H9 (cell line): ENCODE measurements around the gene RAB3GAP2. TPM values are rescaled to one million over a fixed set of nuclear protein-coding genes. Genes with fewer than 3 reads are reported as not detected.

ENCODE experiments used
- DNase-seq: peaks from one replicate; pipeline ENCODE4 v3.0.0-alpha.2; 2017
- H2AFZ ChIP-seq: one replicate; pipeline ENCODE4 v1.6.1; 2013; ENCODE audit warnings: mild to moderate bottlenecking, low read length, control low read depth, moderate library complexity
- H2AK5ac ChIP-seq: 2 replicates; pipeline ENCODE4 v1.6.1; 2013; ENCODE audit warnings: low read length, control low read depth, mixed read lengths; ENCODE audit not compliant: insufficient read length
- H2BK120ac ChIP-seq: one replicate; pipeline ENCODE4 v1.6.1; 2013; ENCODE audit warnings: low read depth, mild to moderate bottlenecking, low read length, control low read depth, inconsistent platforms; ENCODE audit not compliant: poor library complexity, severe bottlenecking
- H2BK12ac ChIP-seq: 2 replicates; pipeline ENCODE4 v1.6.1; 2013; ENCODE audit warnings: low read length, control low read depth, mixed read lengths, low read depth; ENCODE audit not compliant: insufficient read length
- H2BK15ac ChIP-seq: 2 replicates; pipeline ENCODE4 v1.6.1; 2013; ENCODE audit warnings: low read depth, low read length, control low read depth
- H2BK20ac ChIP-seq: one replicate; pipeline ENCODE4 v1.6.1; 2013; ENCODE audit warnings: low read depth, mild to moderate bottlenecking, low read length, control low read depth, inconsistent platforms; ENCODE audit not compliant: poor library complexity, severe bottlenecking
- H2BK5ac ChIP-seq: 2 replicates; pipeline ENCODE4 v1.6.1; 2013; ENCODE audit warnings: low read length, control low read depth, mixed read lengths; ENCODE audit not compliant: insufficient read length
- H3K14ac ChIP-seq: 2 replicates; pipeline ENCODE4 v1.6.1; 2013; ENCODE audit warnings: low read length, control low read depth; ENCODE audit not compliant: insufficient read depth
- H3K18ac ChIP-seq: 2 replicates; pipeline ENCODE4 v1.6.1; 2013; ENCODE audit warnings: low read depth, mild to moderate bottlenecking, mixed read lengths, low read length, control low read depth; ENCODE audit not compliant: insufficient read length
- H3K23ac ChIP-seq: 2 replicates; pipeline ENCODE4 v1.6.1; 2013; ENCODE audit warnings: low read length, control low read depth, mixed read lengths, low read depth; ENCODE audit not compliant: insufficient read length
- H3K23me2 ChIP-seq: 2 replicates; pipeline ENCODE4 v1.6.1; 2013; ENCODE audit warnings: low read depth, mild to moderate bottlenecking, mixed read lengths, low read length, control low read depth; ENCODE audit not compliant: insufficient read length, poor library complexity, severe bottlenecking
- H3K27ac ChIP-seq: 2 replicates; pipeline ENCODE4 v1.5.1; 2013; ENCODE audit warnings: low read length, control low read depth, mixed read lengths, low read depth; ENCODE audit not compliant: insufficient read length
- H3K27me3 ChIP-seq: 2 replicates; pipeline ENCODE4 v1.6.1; 2013; ENCODE audit warnings: low read length, control low read depth, inconsistent platforms; ENCODE audit not compliant: insufficient read depth
- H3K4ac ChIP-seq: 2 replicates; pipeline ENCODE4 v1.6.1; 2013; ENCODE audit warnings: low read depth, mild to moderate bottlenecking, control low read depth, inconsistent platforms, low read length, moderate library complexity
- H3K4me1 ChIP-seq: 2 replicates; pipeline ENCODE4 v1.6.1; 2013; ENCODE audit warnings: low read length, control low read depth, inconsistent platforms; ENCODE audit not compliant: insufficient read depth
- H3K4me2 ChIP-seq: 2 replicates; pipeline ENCODE4 v1.6.1; 2013; ENCODE audit warnings: low read length, control low read depth, mixed read lengths; ENCODE audit not compliant: insufficient read length, insufficient read depth
- H3K56ac ChIP-seq: 2 replicates; pipeline ENCODE4 v1.6.1; 2013; ENCODE audit warnings: low read depth, mild to moderate bottlenecking, mixed read lengths, low read length, control low read depth; ENCODE audit not compliant: insufficient read length
- H3K79me1 ChIP-seq: 2 replicates; pipeline ENCODE4 v1.6.1; 2013; ENCODE audit warnings: low read depth, mild to moderate bottlenecking, moderate library complexity, low read length, control low read depth, inconsistent platforms; ENCODE audit not compliant: insufficient read depth, poor library complexity, severe bottlenecking
- H3K79me2 ChIP-seq: 2 replicates; pipeline ENCODE4 v1.6.1; 2013; ENCODE audit warnings: low read length, control low read depth, inconsistent platforms; ENCODE audit not compliant: insufficient read depth
- H3K9ac ChIP-seq: 2 replicates; pipeline ENCODE4 v1.6.1; 2013; ENCODE audit warnings: low read length, control low read depth, mixed read lengths; ENCODE audit not compliant: insufficient read length; ENCODE audit errors: extremely low read depth
- H3K9me3 ChIP-seq: one replicate; pipeline ENCODE4 v1.6.1; 2013; ENCODE audit warnings: low read depth, low read length, inconsistent platforms; ENCODE audit not compliant: control insufficient read depth
- H3T11ph ChIP-seq: one replicate; pipeline ENCODE4 v1.6.1; 2013; ENCODE audit warnings: mild to moderate bottlenecking, low read length, control low read depth, inconsistent platforms
- H4K20me1 ChIP-seq: one replicate; pipeline ENCODE4 v1.6.1; 2013; ENCODE audit not compliant: control insufficient read depth, insufficient read length, insufficient read depth
- H4K5ac ChIP-seq: 2 replicates; pipeline ENCODE4 v1.6.1; 2013; ENCODE audit warnings: low read depth, mild to moderate bottlenecking, mixed read lengths, low read length, control low read depth; ENCODE audit not compliant: insufficient read length
- H4K8ac ChIP-seq: replicated peaks from 2 replicates; pipeline ENCODE4 v1.6.1; 2013; ENCODE audit warnings: low read length, control low read depth, mixed read lengths, low read depth; ENCODE audit not compliant: insufficient read length
- H4K91ac ChIP-seq: 2 replicates; pipeline ENCODE4 v1.6.1; 2013; ENCODE audit warnings: low read depth, mild to moderate bottlenecking, moderate library complexity, mixed read lengths, low read length, control low read depth; ENCODE audit not compliant: insufficient read length
- H3K27ac Mint-ChIP-seq, 3 experiments: 2 replicates in 2 of 3; 3 replicates in 1 of 3; pipeline ENCODE4 v1.8.0; 2020 to 2021; ENCODE audit warnings: mixed read lengths in 3 of 3, mild to moderate bottlenecking in 1 of 3, moderate library complexity in 1 of 3
- H3K27me3 Mint-ChIP-seq: 2 replicates; pipeline ENCODE4 v1.8.0; 2021; ENCODE audit warnings: low read depth, mild to moderate bottlenecking, moderate library complexity, mixed read lengths
- H3K36me3 Mint-ChIP-seq, 3 experiments: 2 replicates in 2 of 3; 3 replicates in 1 of 3; pipeline ENCODE4 v1.8.0; 2020 to 2021; ENCODE audit warnings: low read depth in 3 of 3, mixed read lengths in 3 of 3; ENCODE audit not compliant: insufficient read depth in 1 of 3
- H3K4me1 Mint-ChIP-seq, 2 experiments: 2 replicates each; pipeline ENCODE4 v1.8.0; 2020; ENCODE audit warnings: mixed read lengths in 2 of 2
- H3K4me3 Mint-ChIP-seq, 2 experiments: 2 replicates in 1 of 2; 3 replicates in 1 of 2; pipeline ENCODE4 v1.8.0; 2020 to 2021; ENCODE audit warnings: mild to moderate bottlenecking in 2 of 2, mixed read lengths in 2 of 2, moderate library complexity in 1 of 2
- H3K9me3 Mint-ChIP-seq, 2 experiments: 2 replicates in 1 of 2; 3 replicates in 1 of 2; pipeline ENCODE4 v1.8.0; 2020; ENCODE audit warnings: mild to moderate bottlenecking in 2 of 2, mixed read lengths in 2 of 2, moderate library complexity in 1 of 2
- WGBS: extraction: QIAGEN DNeasy Blood & Tissue Kit; methylation state at CpG from one replicate; pipeline ENCODE4 v1.1.7; 2013; ENCODE audit warnings: missing lambda C conversion rate, low lambda C conversion rate, mixed read lengths; ENCODE audit not compliant: insufficient read length; ENCODE audit errors: extremely low coverage; 5-methylcytosine and 5-hydroxymethylcytosine counted together
- total RNA-seq: library from RNA; stranded (reverse); gene quantifications from 2 replicates; pipeline ENCODE4 v1.2.1, GENCODE V29; 2021
- TF ChIP-seq, protein P1 (sequence below): fragments of 200-600 bp; sonication (generic); conservative IDR thresholded peaks from 3 replicates; pipeline ENCODE4 v1.8.0; 2021; ENCODE audit warnings: antibody characterized with exemption, mild to moderate bottlenecking

RAB3GAP2 gene
- total RNA-seq, 1 experiment from 2014 or later: 48.3 TPM

DNA sequence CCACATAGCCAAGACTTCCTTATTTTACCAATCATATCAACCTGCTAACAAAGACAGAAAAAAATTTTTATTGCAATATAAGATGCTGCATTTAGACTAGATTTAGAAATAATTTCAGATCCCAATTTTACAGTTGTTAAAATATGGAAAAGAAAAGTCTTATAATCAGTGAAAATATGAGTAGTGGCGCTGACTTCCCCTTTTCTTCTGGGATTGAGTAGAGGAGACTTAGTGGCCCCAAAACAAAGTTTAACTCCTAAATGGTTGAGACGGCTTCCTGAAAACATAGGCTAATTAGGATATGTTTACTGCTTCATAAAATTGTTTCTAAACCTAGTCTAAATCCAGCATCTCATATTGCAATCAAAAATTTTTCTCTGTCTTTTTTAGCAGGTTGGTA lies 68.4 kb downstream of the RAB3GAP2 start:
- no peak overlapping the region for H2BK15ac ChIP-seq
- no peak overlapping the region for H3K4ac ChIP-seq
- H4K20me1 ChIP-seq: no peaks in the 10 kb centered on the region
- H4K8ac ChIP-seq: no peak overlapping the region
- H3K4me2 ChIP-seq: no peak overlapping the region
- H4K91ac ChIP-seq: no peak overlapping the region
- WGBS: no CpG with 5 or more reads among the region's 2 CpGs
- no peak overlapping the region for H3K27ac ChIP-seq
- no peak overlapping the region for H2BK20ac ChIP-seq
- DNase-seq: no peak
- TF ChIP-seq, protein P1, sequence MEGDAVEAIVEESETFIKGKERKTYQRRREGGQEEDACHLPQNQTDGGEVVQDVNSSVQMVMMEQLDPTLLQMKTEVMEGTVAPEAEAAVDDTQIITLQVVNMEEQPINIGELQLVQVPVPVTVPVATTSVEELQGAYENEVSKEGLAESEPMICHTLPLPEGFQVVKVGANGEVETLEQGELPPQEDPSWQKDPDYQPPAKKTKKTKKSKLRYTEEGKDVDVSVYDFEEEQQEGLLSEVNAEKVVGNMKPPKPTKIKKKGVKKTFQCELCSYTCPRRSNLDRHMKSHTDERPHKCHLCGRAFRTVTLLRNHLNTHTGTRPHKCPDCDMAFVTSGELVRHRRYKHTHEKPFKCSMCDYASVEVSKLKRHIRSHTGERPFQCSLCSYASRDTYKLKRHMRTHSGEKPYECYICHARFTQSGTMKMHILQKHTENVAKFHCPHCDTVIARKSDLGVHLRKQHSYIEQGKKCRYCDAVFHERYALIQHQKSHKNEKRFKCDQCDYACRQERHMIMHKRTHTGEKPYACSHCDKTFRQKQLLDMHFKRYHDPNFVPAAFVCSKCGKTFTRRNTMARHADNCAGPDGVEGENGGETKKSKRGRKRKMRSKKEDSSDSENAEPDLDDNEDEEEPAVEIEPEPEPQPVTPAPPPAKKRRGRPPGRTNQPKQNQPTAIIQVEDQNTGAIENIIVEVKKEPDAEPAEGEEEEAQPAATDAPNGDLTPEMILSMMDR: no peak
- no peaks in the 10 kb centered on the region for H3K4me1 ChIP-seq
- H3K9ac ChIP-seq: no peak overlapping the region
- Mint-ChIP-seq H3K27ac (no peak overlapping the region), H3K4me1 (no peaks in the 10 kb centered on the region), H3K9me3 (no peaks in the 10 kb centered on the region), H3K4me3 (no peak overlapping the region), H3K27me3 (no peaks in the 10 kb centered on the region), H3K36me3 (peaks cover 29 to 43% (median 40%) of the 10 kb centered on the region in 3 experiments)
- no peak overlapping the region for H2AK5ac ChIP-seq
- no peak overlapping the region for H3K14ac ChIP-seq
- no peak overlapping the region for H4K5ac ChIP-seq
- H3K79me2 ChIP-seq: no peaks in the 10 kb centered on the region
- no peaks in the 10 kb centered on the region for H3K79me1 ChIP-seq
- no peak overlapping the region for H2BK12ac ChIP-seq
- no peaks in the 10 kb centered on the region; the same call in 1 of the 2 replicates for H3K27me3 ChIP-seq
- H2BK120ac ChIP-seq: no peak overlapping the region
- H3K23ac ChIP-seq: no peak overlapping the region
- H2AFZ ChIP-seq: no peak overlapping the region
- H3T11ph ChIP-seq: no peak overlapping the region
- no peak overlapping the region for H2BK5ac ChIP-seq
- H3K18ac ChIP-seq: no peak overlapping the region
- H3K56ac ChIP-seq: no peak overlapping the region
- H3K9me3 ChIP-seq: no peaks in the 10 kb centered on the region
- H3K23me2 ChIP-seq: no peaks in the 10 kb centered on the region
